Natural killer cell (primary cell): ENCODE results near the gene MED17. TPM values are rescaled to one million over a fixed set of nuclear protein-coding genes. Genes with fewer than 3 reads are reported as not detected.

ENCODE experiments used
- ATAC-seq, 3 donors: fragments of 150-1000 bp in 2 of 3; fragments of 200-7000 bp in 1 of 3; cut with Tn5 transposase; 1 replicate in 1 of 3; 2 replicates in 2 of 3; pipeline ENCODE4 v1.10.0; 2021; ENCODE audit warnings: mild to moderate bottlenecking in 2 of 3, moderate library complexity in 2 of 3
- DNase-seq, 2 donors: peaks; one replicate each; pipeline versions ENCODE4 v3.0.0 to v3.0.0-alpha.2; 2013 to 2021; ENCODE audit warnings: mixed read lengths in 1 of 2
- H3K27ac ChIP-seq: one replicate; pipeline ENCODE4 v1.5.1; 2013; ENCODE audit warnings: mild to moderate bottlenecking, low read length
- H3K27me3 ChIP-seq: one replicate; pipeline ENCODE4 v1.6.1; 2013; ENCODE audit warnings: low read length; ENCODE audit not compliant: control insufficient read depth, insufficient read depth
- H3K36me3 ChIP-seq: one replicate; pipeline ENCODE4 v1.6.1; 2013; ENCODE audit warnings: low read length; ENCODE audit not compliant: control insufficient read depth, insufficient read depth
- H3K4me1 ChIP-seq: one replicate; pipeline ENCODE4 v1.6.1; 2013; ENCODE audit warnings: low read length; ENCODE audit not compliant: control insufficient read depth, insufficient read depth
- H3K4me3 ChIP-seq: one replicate; pipeline ENCODE4 v1.5.1; 2013; ENCODE audit warnings: low read length
- H3K9me3 ChIP-seq: one replicate; pipeline ENCODE4 v1.6.1; 2013; ENCODE audit warnings: low read length; ENCODE audit not compliant: control insufficient read depth, insufficient read depth
- H3K27ac Mint-ChIP-seq, 2 donors: one replicate each; pipeline ENCODE4 v1.8.0; 2022; ENCODE audit warnings: mild to moderate bottlenecking in 2 of 2, mixed read lengths in 2 of 2, moderate library complexity in 1 of 2
- H3K27me3 Mint-ChIP-seq, 2 donors: one replicate each; pipeline ENCODE4 v1.8.0; 2022; ENCODE audit warnings: low read depth in 2 of 2, mixed read lengths in 2 of 2
- H3K36me3 Mint-ChIP-seq: one replicate; pipeline ENCODE4 v1.8.0; 2022; ENCODE audit warnings: mixed read lengths
- H3K4me1 Mint-ChIP-seq, 2 donors: one replicate each; pipeline ENCODE4 v1.8.0; 2022; ENCODE audit warnings: mixed read lengths in 2 of 2
- H3K4me3 Mint-ChIP-seq: one replicate; pipeline ENCODE4 v1.8.0; 2022; ENCODE audit warnings: mild to moderate bottlenecking, moderate library complexity, mixed read lengths
- H3K9me3 Mint-ChIP-seq, 2 donors: one replicate each; pipeline ENCODE4 v1.8.0; 2022; ENCODE audit warnings: mixed read lengths in 2 of 2
- CTCF ChIP-seq: fragments of 200-600 bp; IDR thresholded peaks from one replicate; pipeline ENCODE4 v1.8.0; 2022; ENCODE audit warnings: antibody characterized with exemption
- WGBS: methylation state at CpG from one replicate; pipeline ENCODE4 v1.1.7; 2013; ENCODE audit warnings: missing lambda C conversion rate; ENCODE audit not compliant: insufficient coverage; 5-methylcytosine and 5-hydroxymethylcytosine counted together
- intact Hi-C: fragments of 100-400 bp; cut with micrococcal nuclease; formaldehyde crosslinking; loops from one replicate; pipeline ENCODE4 v1.14.2; 2022
- total RNA-seq, 4 donors: library from RNA; stranded (reverse); fragments of 120-200 nt in 1 of 4; gene quantifications; one replicate each; pipeline versions ENCODE4 v1.2.3 to v1.2.4, GENCODE V29; 2013 to 2022

Gene MED17
- 10 to 100 TPM; 48.8 to 71.5 (median 66.4) TPM for total RNA-seq
- 44.9 TPM for total RNA-seq (2013)

- under 1% methylated on average over 72 of the region's 72 CpGs for WGBS
- intact Hi-C loops = loop anchor here (1.0 kb wide), 1 partner anchor 43 kb away; the partner anchor contains the start of genes C11orf54 and TAF1D
- H3K4me1 Mint-ChIP-seq = peaks cover 40 to 43% of the 10 kb centered on the region in 2 donors
Measured at GRCh38 chr11:93784145-93784934, at the start of gene MED17. Gene MED17, plus strand, starts transcription at chr11:93784282. Its CDS starts 232 bp downstream, at chr11:93784514.

GRCh38 chr11:93734427-93735222 lies 49.5 kb upstream of the MED17 start:
- no peak for DNase-seq
- peaks cover 38 to 48% of the 10 kb centered on the region in 2 donors for H3K4me1 Mint-ChIP-seq
- no peak for TF ChIP-seq CTCF
- H3K9me3 ChIP-seq = no peaks in the 10 kb centered on the region
- no peaks in the 10 kb centered on the region for H3K27me3 ChIP-seq
- intact Hi-C loops = no loop called here
- no peak for ATAC-seq
- 86% methylated on average over 1 of the region's 1 CpG for WGBS
- no peaks in the 10 kb centered on the region for H3K9me3 Mint-ChIP-seq
- H3K36me3 Mint-ChIP-seq = peaks cover 21% of the 10 kb centered on the region
- no peak overlapping the region for H3K4me3 Mint-ChIP-seq
- H3K36me3 ChIP-seq = peaks cover 97% of the 10 kb centered on the region
- H3K4me3 ChIP-seq = no peak overlapping the region
- peaks cover 7% of the 10 kb centered on the region for H3K4me1 ChIP-seq
- H3K27me3 Mint-ChIP-seq = no peaks in the 10 kb centered on the region
- peak overlapping the region; percentile 45 to 65 for H3K27ac Mint-ChIP-seq
- H3K27ac ChIP-seq = no peak overlapping the region

More at GRCh38 chr11:93784145-93784934, at the start of gene MED17:
- Histone ChIP-seq H3K36me3 (peaks cover 9% of the 10 kb centered on the region), H3K9me3 (no peaks in the 10 kb centered on the region), H3K27ac (peak within 1 kb of the TSS; percentile 89), H3K27me3 (no peaks in the 10 kb centered on the region), H3K4me3 (peak within 1 kb of the TSS; percentile 94), H3K4me1 (peaks cover 29% of the 10 kb centered on the region)
- Mint-ChIP-seq H3K4me3 (peak within 1 kb of the TSS; percentile 99), H3K9me3 (no peaks in the 10 kb centered on the region), H3K27ac (peak within 1 kb of the TSS; percentile 83 to 91), H3K27me3 (no peaks in the 10 kb centered on the region), H3K36me3 (no peaks in the 10 kb centered on the region)
- TF ChIP-seq CTCF = peak; percentile 27
- peak; percentile 74 to 94 for DNase-seq
- peak; percentile 88 to 94 (median 91) for ATAC-seq

- Mint-ChIP-seq H3K27me3 (no peaks in the 10 kb centered on the region), H3K4me1 (peaks cover 47 to 58% of the 10 kb centered on the region in 2 donors), H3K4me3 (no peak overlapping the region), H3K9me3 (no peaks in the 10 kb centered on the region), H3K36me3 (peaks cover 21% of the 10 kb centered on the region), H3K27ac (peak overlapping the region; percentile 17 to 99)
- no peak for TF ChIP-seq CTCF
- intact Hi-C loops = no loop called here
- no peaks in the 10 kb centered on the region for H3K9me3 ChIP-seq
- no CpG with 5 or more reads among the region's 1 CpG for WGBS
- no peak overlapping the region for H3K27ac ChIP-seq
- DNase-seq (no peak), ATAC-seq (no peak)
- H3K4me3 ChIP-seq = no peak overlapping the region
- H3K36me3 ChIP-seq = peaks cover 88% of the 10 kb centered on the region
- no peaks in the 10 kb centered on the region for H3K27me3 ChIP-seq
- H3K4me1 ChIP-seq = peaks cover 14% of the 10 kb centered on the region
Measured at GRCh38 chr11:93735627-93736026, 48.5 kb upstream of the MED17 start.
